Measurements from ENCODE around the gene TRIP10.

- no peak for TF ChIP-seq CTCF (IDR thresholded peaks at IDR 0.05)
- no peak for TF ChIP-seq POLR2AphosphoS5 (IDR thresholded peaks at IDR 0.05)
Measured at GRCh38 chr19:6787393-6787792, 47.9 kb downstream of the TRIP10 start.
